NCI-H2171 (cell line): ENCODE measurements around the gene CLIC5.

Source experiments
- DNase-seq: peaks from one replicate; lab custom pipeline; 2025; lab: John Stamatoyannopoulos, UW

CLIC5 gene

GRCh38 chr6:46015119-46015968, at the start of gene CLIC5:
Gene CLIC5, minus strand, starts transcription at chr6:46015860. Its CDS starts 318 bp downstream, at chr6:46015542.
- DNase-seq: no peak

GRCh38 chr6:46062991-46063390, 47.3 kb upstream of the CLIC5 start:
- no peak for DNase-seq

- DNase-seq: no peak
These were observed 46.7 kb upstream of the CLIC5 start for GRCh38 chr6:46062312-46062711.

GRCh38 chr6:46061497-46061896, 45.8 kb upstream of the CLIC5 start:
- no peak for DNase-seq

- DNase-seq: no peak
These were observed 43.9 kb upstream of the CLIC5 start for GRCh38 chr6:46059608-46060007.

- DNase-seq: no peak
These were observed 43.3 kb upstream of the CLIC5 start for GRCh38 chr6:46058951-46059350.

GRCh38 chr6:46057792-46058191, 42.1 kb upstream of the CLIC5 start:
- no peak for DNase-seq

- DNase-seq: no peak
These were observed 41.4 kb upstream of the CLIC5 start for GRCh38 chr6:46056906-46057529.

GRCh38 chr6:46054516-46054915, 38.9 kb upstream of the CLIC5 start:
- DNase-seq: no peak

- no peak for DNase-seq
These were observed 37.6 kb upstream of the CLIC5 start for GRCh38 chr6:46053039-46053933.

GRCh38 chr6:46052479-46052878, 36.8 kb upstream of the CLIC5 start:
- DNase-seq: no peak

- no peak for DNase-seq
These were observed 36.3 kb upstream of the CLIC5 start for GRCh38 chr6:46051962-46052361.

GRCh38 chr6:46050845-46051405, 35.3 kb upstream of the CLIC5 start:
- no peak for DNase-seq

- no peak for DNase-seq
These were observed 33.1 kb upstream of the CLIC5 start for GRCh38 chr6:46048646-46049297.

GRCh38 chr6:46046558-46047174, 31.0 kb upstream of the CLIC5 start:
- DNase-seq: no peak

GRCh38 chr6:46044881-46045617, 29.4 kb upstream of the CLIC5 start:
- no peak for DNase-seq

GRCh38 chr6:46042355-46042999, 26.8 kb upstream of the CLIC5 start:
- peak; percentile 13 for DNase-seq

- DNase-seq: no peak
These were observed 24.6 kb upstream of the CLIC5 start for GRCh38 chr6:46040288-46040687.

GRCh38 chr6:46039646-46040045, 24.0 kb upstream of the CLIC5 start:
- DNase-seq: no peak

- DNase-seq: no peak
These were observed 21.3 kb upstream of the CLIC5 start for GRCh38 chr6:46036911-46037310.
